HG02623 (cell line): ENCODE data around the gene NDUFAF2.
"Not testable (repeated sequence)": the region's sequence is repeated elsewhere in the genome, so short reads cannot be mapped to it uniquely, and the experiment has no call there.

ENCODE experiments used
- ATAC-seq: cut with Tn5 transposase; IDR thresholded peaks from one replicate; pipeline ENCODE4 v1.9.1; 2021; ENCODE audit warnings: moderate library complexity; ENCODE audit not compliant: unreplicated experiment

NDUFAF2 gene

DNA sequence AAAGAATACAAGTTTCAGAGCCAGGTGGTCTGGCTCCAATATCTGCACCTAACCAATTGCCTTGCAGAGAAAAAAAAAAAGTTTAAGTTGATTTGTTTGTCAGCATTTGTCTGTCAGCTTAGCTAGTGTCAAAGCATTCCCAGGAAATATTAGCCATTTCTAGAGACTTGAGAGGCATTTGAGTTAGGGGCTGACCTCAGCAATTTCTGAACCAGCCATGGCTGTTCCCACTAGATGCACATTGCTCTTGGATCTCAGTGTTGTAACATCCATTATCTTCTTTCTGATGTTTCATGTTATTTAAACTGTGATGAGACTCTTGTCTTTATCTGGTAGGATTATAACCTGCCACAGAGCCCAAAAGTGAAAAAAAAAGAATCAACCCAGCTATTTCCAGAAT is 102.3 kb downstream of the NDUFAF2 start:
- ATAC-seq: no peak

GRCh38 chr5:61048534-61048933 is 103.5 kb downstream of the NDUFAF2 start:
- no peak for ATAC-seq

DNA sequence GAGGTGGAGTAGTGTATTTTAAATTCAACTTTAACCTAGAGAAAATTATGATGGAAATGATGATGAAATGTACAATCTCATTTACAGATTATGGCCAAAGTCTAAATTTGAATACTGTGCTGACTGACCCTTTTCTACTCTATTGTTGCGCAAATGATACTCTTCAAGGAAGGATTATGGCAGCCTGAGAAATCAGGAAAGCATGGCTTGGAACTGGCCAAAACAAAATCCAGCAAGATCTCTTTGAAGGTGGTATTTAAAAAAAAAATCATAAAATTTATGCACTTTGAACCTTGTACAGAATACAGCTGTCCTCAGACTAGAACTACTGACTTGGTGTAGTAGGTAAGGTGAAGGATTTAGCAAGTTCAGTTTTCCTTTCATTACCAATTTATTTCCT is 105.3 kb downstream of the NDUFAF2 start:
- ATAC-seq: no peak

- no peak for ATAC-seq
Observed at GRCh38 chr5:61051267-61051666, 106.3 kb downstream of the NDUFAF2 start.

- no peak for ATAC-seq
Observed at GRCh38 chr5:61052882-61053281, 107.9 kb downstream of the NDUFAF2 start.

- ATAC-seq: no peak
Observed at GRCh38 chr5:61053937-61054336, 108.9 kb downstream of the NDUFAF2 start.

GRCh38 chr5:61055434-61056006 is 110.5 kb downstream of the NDUFAF2 start:
- no peak for ATAC-seq

- no peak for ATAC-seq
Observed at GRCh38 chr5:61059499-61059898, 114.5 kb downstream of the NDUFAF2 start.

DNA sequence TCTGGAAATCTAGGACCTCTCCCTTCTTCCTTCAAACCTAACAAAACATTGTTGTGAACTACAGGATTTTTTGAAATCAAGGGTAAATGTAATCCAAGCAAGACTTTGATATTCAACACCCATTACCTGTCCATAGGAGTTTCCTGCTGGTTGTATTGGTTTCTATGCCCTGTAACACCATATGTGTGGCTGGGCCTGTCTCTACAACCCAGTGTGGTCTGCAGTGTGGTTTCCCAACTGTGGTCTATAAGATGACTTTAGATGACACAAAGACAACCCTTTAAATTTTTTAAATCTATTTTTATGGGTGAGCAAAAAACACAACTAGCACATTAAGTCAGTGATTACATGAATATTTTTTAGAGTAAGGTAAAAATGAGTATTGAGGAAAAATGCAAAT is 124.1 kb downstream of the NDUFAF2 start:
- no peak for ATAC-seq

DNA sequence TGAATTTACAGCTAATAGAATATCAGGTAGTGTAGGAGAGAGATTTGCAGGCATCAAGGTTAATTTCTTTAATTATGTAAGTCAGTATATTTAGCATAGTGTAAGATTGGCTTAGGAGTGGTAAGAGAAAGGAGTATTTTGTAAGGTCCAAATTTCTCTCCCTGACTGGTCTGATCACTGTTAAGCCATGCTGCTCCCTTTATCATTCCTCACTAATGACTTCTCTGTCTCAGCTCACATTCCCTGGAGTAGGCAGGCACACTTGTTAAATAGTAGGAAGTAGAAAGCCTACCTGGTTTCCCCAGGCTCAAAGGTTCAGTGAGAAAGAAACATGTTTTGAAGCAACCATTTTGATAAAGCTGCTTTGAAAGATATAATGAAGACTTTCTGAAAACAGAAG is 126.5 kb downstream of the NDUFAF2 start:
- ATAC-seq: no peak

GRCh38 chr5:61076626-61077025 is 131.6 kb downstream of the NDUFAF2 start:
- no peak for ATAC-seq

- ATAC-seq: no peak
Observed at GRCh38 chr5:61081741-61082140, 136.7 kb downstream of the NDUFAF2 start.

GRCh38 chr5:61082516-61083280 is 137.7 kb downstream of the NDUFAF2 start:
- no peak for ATAC-seq

- no peak for ATAC-seq
Observed at GRCh38 chr5:61084658-61085057, 139.7 kb downstream of the NDUFAF2 start.

GRCh38 chr5:61085885-61086284 is 140.9 kb downstream of the NDUFAF2 start:
- ATAC-seq: no peak

GRCh38 chr5:61087921-61088320 is 142.9 kb downstream of the NDUFAF2 start:
- no peak for ATAC-seq

DNA sequence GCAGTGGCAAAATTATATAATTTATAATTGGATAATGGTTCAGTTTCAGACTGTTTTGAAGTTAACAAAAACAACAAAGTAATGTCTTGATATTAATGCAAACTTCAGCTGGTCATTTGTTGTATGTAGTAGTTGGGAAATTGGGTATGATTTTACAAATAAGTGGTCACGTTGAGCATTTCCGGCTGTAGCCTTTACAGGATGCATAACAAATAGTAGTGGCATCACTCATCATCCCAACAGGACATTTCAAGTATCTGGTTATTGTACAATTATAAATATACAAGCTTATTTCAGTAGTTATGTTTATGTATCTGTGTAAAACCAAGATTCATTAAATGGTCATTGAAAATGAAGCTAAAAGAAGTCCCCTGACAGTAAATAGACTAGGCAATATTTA is 144.3 kb downstream of the NDUFAF2 start:
- ATAC-seq: no peak

GRCh38 chr5:61093046-61093771 is 148.2 kb downstream of the NDUFAF2 start:
- ATAC-seq: not testable (repeated sequence)

GRCh38 chr5:61097465-61097864 is 152.5 kb downstream of the NDUFAF2 start:
- ATAC-seq: no peak

- no peak for ATAC-seq
Observed at GRCh38 chr5:61098251-61098995, 153.4 kb downstream of the NDUFAF2 start.

DNA sequence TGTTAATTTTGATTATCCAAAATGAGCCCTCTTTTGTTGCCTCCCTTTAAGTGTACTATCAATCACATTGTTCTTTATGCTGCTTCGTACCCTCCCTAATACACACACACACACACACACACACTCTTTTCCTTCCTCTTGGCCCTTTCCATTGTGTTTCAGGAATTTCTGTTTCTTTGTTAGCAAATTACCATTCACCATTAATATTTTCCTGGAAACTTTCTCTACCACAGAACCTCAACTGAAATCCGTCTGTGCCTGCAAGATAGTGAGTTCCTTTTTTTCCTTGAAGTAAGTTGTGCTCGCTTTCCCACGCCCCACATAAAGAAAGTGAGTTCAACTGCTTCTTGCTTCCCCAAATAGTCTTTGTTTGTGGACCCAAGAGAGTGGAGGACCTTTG is 155.4 kb downstream of the NDUFAF2 start:
- ATAC-seq: no peak
